ENCODE measurements around the gene CLDN3.

DNA sequence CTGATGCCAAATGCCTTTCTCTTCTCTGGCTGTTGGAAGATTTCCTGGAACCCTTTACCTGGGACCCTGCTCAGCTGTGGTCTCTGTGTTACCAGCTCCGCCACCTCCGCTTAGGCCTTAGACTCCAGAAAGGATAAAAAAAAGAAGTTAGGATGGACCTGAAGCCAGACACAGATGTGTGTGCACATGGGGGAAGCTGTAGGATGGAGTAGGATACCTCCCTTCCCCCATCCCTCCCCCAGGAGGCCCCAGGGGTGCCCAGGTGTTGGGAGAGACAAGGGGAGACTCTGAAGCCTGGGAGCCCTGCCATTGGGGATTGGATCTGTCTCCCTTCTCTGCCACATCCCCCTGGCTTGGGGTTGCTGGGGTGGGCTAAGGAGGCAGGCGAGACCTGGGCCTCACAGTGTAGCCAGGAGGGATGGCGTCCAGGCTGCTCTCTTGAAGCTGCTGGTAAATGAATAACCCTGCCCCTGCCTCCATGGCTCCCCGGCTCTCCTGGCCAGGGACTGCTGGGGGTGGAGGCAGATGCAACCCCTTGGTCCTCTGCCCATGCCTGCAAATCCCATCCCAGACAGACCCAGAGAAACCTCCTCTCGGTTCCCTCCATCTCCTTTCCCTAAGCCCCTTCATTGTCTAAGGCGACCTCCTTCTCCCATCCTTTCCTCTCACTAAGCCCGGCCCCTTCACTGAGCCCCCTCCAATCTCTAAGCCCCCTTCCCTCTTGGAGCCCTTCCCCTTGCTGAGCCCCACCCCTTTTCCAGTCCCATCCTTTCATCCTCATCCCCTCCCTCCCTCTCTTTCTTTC is 8.0 kb downstream of the CLDN3 start:
- TF ChIP-seq CTCF (conservative IDR thresholded peaks at IDR 0.05; ENCODE audit: low read depth, low read length) (no peak), MXI1 (IDR thresholded peaks at IDR 0.05; ENCODE audit: borderline replicate concordance, low read depth, low read length) (no peak), FOS (IDR thresholded peaks at IDR 0.05; ENCODE audit: low read depth, low read length) (no peak), RAD21 (IDR thresholded peaks at IDR 0.05; ENCODE audit: low read length) (no peak), POLR2A (IDR thresholded peaks at IDR 0.05; ENCODE audit: low read depth, low read length) (no peak)
